ENCODE measurements around the gene TRIM10. TPM values are rescaled to one million over a fixed set of nuclear protein-coding genes. Genes with fewer than 3 reads are reported as not detected.
"Not testable (repeated sequence)": the region's sequence is repeated elsewhere in the genome, so short reads cannot be mapped to it uniquely, and the experiment has no call there.

The TRIM10 gene
- total and polyA plus RNA-seq, 2 donors from 2014 or later, result 0.79 to 1.5 TPM

DNA sequence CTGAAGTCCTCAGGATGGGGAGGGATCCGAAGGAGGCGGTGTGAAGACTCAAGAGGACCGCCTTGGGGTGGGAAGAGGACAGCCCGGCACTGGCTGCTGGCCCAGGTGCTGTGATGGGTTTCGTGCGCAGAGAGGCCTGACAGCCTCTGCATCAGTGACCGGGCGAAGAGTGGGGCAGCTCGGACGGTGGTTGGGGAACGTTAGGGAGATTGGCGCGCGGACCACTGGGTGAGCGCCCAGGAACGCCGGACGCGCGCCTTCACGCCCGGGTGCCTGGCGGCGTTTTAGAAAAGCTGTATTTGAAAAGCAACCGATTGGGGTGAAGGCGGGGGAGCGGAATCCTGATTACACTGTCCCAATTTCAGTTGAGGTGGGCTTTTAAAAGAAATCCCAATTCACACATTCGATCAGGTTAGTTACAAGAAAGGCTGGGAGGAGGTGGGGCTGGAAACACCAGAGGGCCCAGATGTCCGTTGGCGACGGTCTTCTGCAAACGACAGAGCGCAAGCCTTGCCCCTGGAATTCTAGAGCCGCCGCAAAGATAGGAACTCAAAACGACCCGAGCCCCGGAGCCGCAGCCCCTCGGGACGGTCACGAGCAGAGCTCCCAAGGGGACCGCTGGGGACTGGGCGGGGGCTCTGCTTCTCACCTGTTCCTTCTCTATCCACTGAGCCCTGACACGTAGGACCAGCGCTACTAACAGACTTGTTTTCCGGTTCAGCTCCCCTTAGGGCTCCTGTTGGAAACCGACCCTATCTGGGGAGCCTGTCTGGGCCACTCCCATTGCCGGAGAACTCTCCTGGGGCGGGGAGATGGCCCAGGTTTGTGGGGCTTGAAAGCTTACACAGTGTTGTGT, 33.5 kb downstream of the TRIM10 start:
- H3K9ac ChIP-seq (ENCODE audit: low read length in 3 of 3), result no peak overlapping the region
- DNase-seq, result peak; percentile 38 to 52 (median 39)
- TF ChIP-seq, protein P1, sequence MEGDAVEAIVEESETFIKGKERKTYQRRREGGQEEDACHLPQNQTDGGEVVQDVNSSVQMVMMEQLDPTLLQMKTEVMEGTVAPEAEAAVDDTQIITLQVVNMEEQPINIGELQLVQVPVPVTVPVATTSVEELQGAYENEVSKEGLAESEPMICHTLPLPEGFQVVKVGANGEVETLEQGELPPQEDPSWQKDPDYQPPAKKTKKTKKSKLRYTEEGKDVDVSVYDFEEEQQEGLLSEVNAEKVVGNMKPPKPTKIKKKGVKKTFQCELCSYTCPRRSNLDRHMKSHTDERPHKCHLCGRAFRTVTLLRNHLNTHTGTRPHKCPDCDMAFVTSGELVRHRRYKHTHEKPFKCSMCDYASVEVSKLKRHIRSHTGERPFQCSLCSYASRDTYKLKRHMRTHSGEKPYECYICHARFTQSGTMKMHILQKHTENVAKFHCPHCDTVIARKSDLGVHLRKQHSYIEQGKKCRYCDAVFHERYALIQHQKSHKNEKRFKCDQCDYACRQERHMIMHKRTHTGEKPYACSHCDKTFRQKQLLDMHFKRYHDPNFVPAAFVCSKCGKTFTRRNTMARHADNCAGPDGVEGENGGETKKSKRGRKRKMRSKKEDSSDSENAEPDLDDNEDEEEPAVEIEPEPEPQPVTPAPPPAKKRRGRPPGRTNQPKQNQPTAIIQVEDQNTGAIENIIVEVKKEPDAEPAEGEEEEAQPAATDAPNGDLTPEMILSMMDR (IDR thresholded peaks at IDR 0.05; ENCODE audit: borderline replicate concordance, extremely low read depth, insufficient read depth), result no peak
- H3K36me3 ChIP-seq (ENCODE audit: control insufficient read depth in 2 of 3, insufficient read depth in 3 of 3, low read length in 3 of 3), result no peaks in the 10 kb centered on the region
- peaks cover 0 to 7% (median 0%) of the 10 kb centered on the region in 3 donors for H3K4me1 ChIP-seq (ENCODE audit: control insufficient read depth in 2 of 3, insufficient read depth in 2 of 3, low read depth in 1 of 3, low read length in 3 of 3)
- H3K27ac ChIP-seq (ENCODE audit: low read depth in 2 of 2, low read length in 2 of 2), result no peak overlapping the region
- no peaks in the 10 kb centered on the region for H3K9me3 ChIP-seq (ENCODE audit: control insufficient read depth in 2 of 3, insufficient read depth in 1 of 3, low read length in 3 of 3)
- H3K4me3 ChIP-seq (ENCODE audit: low read length in 3 of 3), result no peak overlapping the region
- intact Hi-C loops (cut with DNase I), result no loop called here
- FAIRE-seq, result no peak
- peaks cover 33% of the 10 kb centered on the region for H3K27me3 ChIP-seq (ENCODE audit: control insufficient read depth, insufficient read depth, low read length)

DNA sequence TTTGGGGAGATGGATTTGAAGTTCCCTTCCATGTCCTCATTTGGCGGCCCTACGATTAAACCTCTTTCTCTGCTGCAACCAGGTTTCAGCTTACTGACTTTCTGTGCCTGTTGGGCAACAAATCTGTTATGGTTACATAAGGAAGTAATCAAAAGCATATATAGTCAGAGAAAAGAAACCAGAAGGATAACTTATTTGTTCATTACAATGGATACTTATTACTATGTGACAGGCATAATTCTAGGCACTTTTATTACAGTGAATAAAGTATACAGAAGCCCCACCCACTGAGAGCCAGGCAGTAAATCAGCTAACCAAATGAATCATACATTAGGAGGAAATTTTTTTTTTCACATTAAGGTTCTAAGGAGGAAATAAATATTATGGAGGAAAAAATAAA, 38.5 kb downstream of the TRIM10 start:
- TF ChIP-seq, protein P1 (IDR thresholded peaks at IDR 0.05; ENCODE audit: borderline replicate concordance, extremely low read depth, insufficient read depth), result no peak
- H3K27me3 ChIP-seq (ENCODE audit: control insufficient read depth, insufficient read depth, low read length), result peaks cover 4% of the 10 kb centered on the region
- FAIRE-seq, result no peak
- no peak overlapping the region for H3K9ac ChIP-seq (ENCODE audit: low read length in 3 of 3)
- no peak overlapping the region for H3K4me3 ChIP-seq (ENCODE audit: low read length in 3 of 3)
- intact Hi-C loops (cut with DNase I), result no loop called here
- H3K9me3 ChIP-seq (ENCODE audit: control insufficient read depth in 2 of 3, insufficient read depth in 1 of 3, low read length in 3 of 3), result no peaks in the 10 kb centered on the region
- H3K36me3 ChIP-seq (ENCODE audit: control insufficient read depth in 2 of 3, insufficient read depth in 3 of 3, low read length in 3 of 3), result no peaks in the 10 kb centered on the region
- no peak for DNase-seq
- H3K4me1 ChIP-seq (ENCODE audit: control insufficient read depth in 2 of 3, insufficient read depth in 2 of 3, low read depth in 1 of 3, low read length in 3 of 3), result no peaks in the 10 kb centered on the region
- no peak overlapping the region for H3K27ac ChIP-seq (ENCODE audit: low read depth in 2 of 2, low read length in 2 of 2)

DNA sequence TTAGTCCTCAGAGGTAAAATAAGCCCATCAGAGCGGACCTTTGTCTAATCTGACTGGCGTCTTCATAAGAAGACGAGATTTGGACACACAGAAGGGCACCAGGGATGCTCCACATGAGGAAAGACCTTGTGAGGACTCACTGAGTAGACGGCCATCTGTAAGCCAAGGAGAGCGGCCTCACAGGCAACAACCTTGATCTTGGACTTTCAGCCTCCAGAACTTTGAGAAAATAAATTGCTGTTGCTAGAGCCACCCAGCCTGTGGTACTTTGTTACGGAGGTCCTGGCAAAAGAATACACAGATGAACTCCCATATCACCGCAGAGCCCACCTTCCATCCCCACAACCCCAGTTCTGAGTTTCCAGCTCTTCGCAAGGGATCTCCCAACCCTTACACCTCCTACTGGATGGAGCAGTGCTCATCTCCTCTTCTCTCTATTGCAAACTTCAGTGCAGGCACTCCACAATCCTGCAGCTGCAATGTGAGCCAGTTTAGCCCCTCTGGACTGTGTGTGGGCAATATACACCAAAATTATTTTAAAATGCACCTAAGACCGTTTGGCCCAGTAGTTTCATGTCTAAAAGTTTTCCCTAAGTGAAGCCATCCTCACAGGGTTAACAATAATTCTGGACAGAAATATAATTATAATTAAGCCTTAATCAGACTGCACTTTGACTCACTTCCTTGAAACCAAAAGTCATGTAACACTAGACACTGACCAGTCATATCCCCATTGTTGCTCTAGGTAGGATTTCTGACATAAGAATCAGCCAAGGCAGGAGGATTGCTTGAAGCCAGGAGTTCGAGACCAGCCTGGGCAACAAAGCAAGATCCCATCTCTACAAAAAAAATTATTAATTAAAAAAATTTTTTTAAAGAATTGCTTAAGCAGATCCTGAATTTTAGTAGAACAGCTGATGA, 39.3 kb downstream of the TRIM10 start:
- no peak for FAIRE-seq
- no peaks in the 10 kb centered on the region for H3K9me3 ChIP-seq (ENCODE audit: control insufficient read depth in 2 of 3, insufficient read depth in 1 of 3, low read length in 3 of 3)
- intact Hi-C loops (cut with DNase I), result no loop called here
- peaks cover 4% of the 10 kb centered on the region for H3K27me3 ChIP-seq (ENCODE audit: control insufficient read depth, insufficient read depth, low read length)
- DNase-seq, result no peak
- H3K27ac ChIP-seq (ENCODE audit: low read depth in 2 of 2, low read length in 2 of 2), result no peak overlapping the region
- H3K4me1 ChIP-seq (ENCODE audit: control insufficient read depth in 2 of 3, insufficient read depth in 2 of 3, low read depth in 1 of 3, low read length in 3 of 3), result no peaks in the 10 kb centered on the region
- H3K4me3 ChIP-seq (ENCODE audit: low read length in 3 of 3), result no peak overlapping the region
- no peaks in the 10 kb centered on the region for H3K36me3 ChIP-seq (ENCODE audit: control insufficient read depth in 2 of 3, insufficient read depth in 3 of 3, low read length in 3 of 3)
- H3K9ac ChIP-seq (ENCODE audit: low read length in 3 of 3), result no peak overlapping the region
- TF ChIP-seq, protein P1 (IDR thresholded peaks at IDR 0.05; ENCODE audit: borderline replicate concordance, extremely low read depth, insufficient read depth), result no peak

DNA sequence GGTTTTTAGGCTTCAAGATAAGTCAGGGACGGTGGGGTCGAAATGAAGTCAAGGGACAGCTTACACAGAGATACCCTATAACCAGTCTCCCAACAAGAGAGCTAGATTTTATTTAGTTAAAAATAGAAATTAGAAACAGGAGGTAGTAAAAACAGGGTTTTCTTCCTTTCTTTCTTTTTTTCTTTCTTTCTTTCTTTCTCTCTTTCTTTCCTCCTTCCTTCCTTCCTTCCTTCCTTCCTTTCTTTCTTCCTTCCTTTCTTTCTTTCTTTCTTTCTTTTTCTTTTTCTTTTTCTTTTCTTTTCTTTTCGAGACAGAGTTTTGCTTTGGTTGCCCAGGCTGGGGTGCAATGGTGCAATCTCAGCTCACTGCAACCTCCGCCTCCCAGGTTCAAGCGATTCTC, 42.3 kb downstream of the TRIM10 start:
- H3K9ac ChIP-seq (ENCODE audit: low read length in 3 of 3); FAIRE-seq; H3K27me3 ChIP-seq (ENCODE audit: control insufficient read depth, insufficient read depth, low read length); intact Hi-C loops (cut with DNase I); H3K27ac ChIP-seq (ENCODE audit: low read depth in 2 of 2, low read length in 2 of 2); H3K36me3 ChIP-seq (ENCODE audit: control insufficient read depth in 2 of 3, insufficient read depth in 3 of 3, low read length in 3 of 3); H3K4me1 ChIP-seq (ENCODE audit: control insufficient read depth in 2 of 3, insufficient read depth in 2 of 3, low read depth in 1 of 3, low read length in 3 of 3); H3K4me3 ChIP-seq (ENCODE audit: low read length in 3 of 3); H3K9me3 ChIP-seq (ENCODE audit: control insufficient read depth in 2 of 3, insufficient read depth in 1 of 3, low read length in 3 of 3); DNase-seq: not testable (repeated sequence)
